OCI-LY1 (cell line): Measurements from ENCODE around the gene HSPB9.

Source experiments
- H2AFZ ChIP-seq: fragments of 200-600 bp; sonication (generic), shearing (Covaris generic); 2 replicates; pipeline ENCODE4 v1.6.0; 2014; ENCODE audit warnings: antibody characterized with exemption, mild to moderate bottlenecking, low read length
- H3F3A ChIP-seq: fragments of 200-600 bp; sonication (generic), shearing (Covaris generic); 2 replicates; pipeline ENCODE4 v1.6.0; 2014; ENCODE audit warnings: mild to moderate bottlenecking, antibody characterized with exemption, low read length, moderate library complexity; ENCODE audit not compliant: insufficient read depth
- H3K27ac ChIP-seq: fragments of 200-600 bp; sonication (generic); 2 replicates; pipeline ENCODE4 v1.5.1; 2014; ENCODE audit warnings: low read length, mixed run types, mild to moderate bottlenecking, low read depth; ENCODE audit not compliant: poor library complexity, severe bottlenecking
- H3K27me3 ChIP-seq: fragments of 200-600 bp; sonication (generic); 2 replicates; pipeline ENCODE4 v1.6.0; 2014; ENCODE audit warnings: antibody characterized with exemption, mild to moderate bottlenecking, low read length, moderate library complexity; ENCODE audit not compliant: insufficient read depth
- H3K36me3 ChIP-seq: fragments of 200-600 bp; sonication (generic); 2 replicates; pipeline ENCODE4 v1.6.1; 2014; ENCODE audit warnings: mild to moderate bottlenecking, antibody characterized with exemption, low read length, moderate library complexity, mixed read lengths; ENCODE audit not compliant: insufficient read depth
- H3K4me1 ChIP-seq: fragments of 200-600 bp; sonication (generic); 2 replicates; pipeline ENCODE4 v1.5.1; 2014; ENCODE audit warnings: mild to moderate bottlenecking, low read length, moderate library complexity; ENCODE audit not compliant: insufficient read depth, severe bottlenecking
- H3K4me2 ChIP-seq: fragments of 200-600 bp; sonication (generic), shearing (Covaris generic); 2 replicates; pipeline ENCODE4 v1.6.1; 2014; ENCODE audit warnings: low read length
- H3K4me3 ChIP-seq: fragments of 200-600 bp; sonication (generic); 2 replicates; pipeline ENCODE4 v1.5.1; 2014; ENCODE audit warnings: low read length, low read depth, mild to moderate bottlenecking, mixed read lengths; ENCODE audit not compliant: poor library complexity, severe bottlenecking
- H3K79me2 ChIP-seq: fragments of 200-600 bp; shearing (Covaris generic); 2 replicates; pipeline ENCODE4 v1.6.1; 2016; ENCODE audit warnings: mixed run types, low read length, mixed read lengths; ENCODE audit not compliant: insufficient read depth
- H3K9ac ChIP-seq: fragments of 200-600 bp; sonication (generic), shearing (Covaris generic); 2 replicates; pipeline ENCODE4 v1.6.1; 2014; ENCODE audit warnings: mild to moderate bottlenecking, low read length, mixed read lengths
- H3K9me2 ChIP-seq: fragments of 200-600 bp; sonication (generic), shearing (Covaris generic); 2 replicates; pipeline ENCODE4 v1.6.1; 2014; ENCODE audit warnings: low read depth, mild to moderate bottlenecking, low read length, mixed read lengths
- H3K9me3 ChIP-seq: fragments of 200-600 bp; shearing (Covaris generic); 2 replicates; pipeline ENCODE4 v1.6.1; 2014; ENCODE audit warnings: low read length, mixed read lengths
- H4K20me1 ChIP-seq: fragments of 200-600 bp; sonication (generic), shearing (Covaris generic); 2 replicates; pipeline ENCODE4 v1.6.0; 2016; ENCODE audit warnings: mild to moderate bottlenecking, low read length; ENCODE audit not compliant: insufficient read depth
- EZH2 ChIP-seq: fragments of 200-600 bp; sonication (generic), shearing (Covaris generic); IDR thresholded peaks from 2 replicates; pipeline ENCODE4 v1.8.0; 2017; ENCODE audit warnings: borderline replicate concordance, mixed run types, mild to moderate bottlenecking, antibody characterized with exemption, low read length, moderate library complexity, mixed read lengths
- TF ChIP-seq, protein P1 (sequence below): fragments of 200-600 bp; sonication (generic), shearing (Covaris generic); IDR thresholded peaks from 2 replicates; pipeline ENCODE4 v1.5.1; 2017; ENCODE audit warnings: mild to moderate bottlenecking, antibody characterized with exemption, low read length, moderate library complexity, mixed read lengths

The HSPB9 gene

DNA sequence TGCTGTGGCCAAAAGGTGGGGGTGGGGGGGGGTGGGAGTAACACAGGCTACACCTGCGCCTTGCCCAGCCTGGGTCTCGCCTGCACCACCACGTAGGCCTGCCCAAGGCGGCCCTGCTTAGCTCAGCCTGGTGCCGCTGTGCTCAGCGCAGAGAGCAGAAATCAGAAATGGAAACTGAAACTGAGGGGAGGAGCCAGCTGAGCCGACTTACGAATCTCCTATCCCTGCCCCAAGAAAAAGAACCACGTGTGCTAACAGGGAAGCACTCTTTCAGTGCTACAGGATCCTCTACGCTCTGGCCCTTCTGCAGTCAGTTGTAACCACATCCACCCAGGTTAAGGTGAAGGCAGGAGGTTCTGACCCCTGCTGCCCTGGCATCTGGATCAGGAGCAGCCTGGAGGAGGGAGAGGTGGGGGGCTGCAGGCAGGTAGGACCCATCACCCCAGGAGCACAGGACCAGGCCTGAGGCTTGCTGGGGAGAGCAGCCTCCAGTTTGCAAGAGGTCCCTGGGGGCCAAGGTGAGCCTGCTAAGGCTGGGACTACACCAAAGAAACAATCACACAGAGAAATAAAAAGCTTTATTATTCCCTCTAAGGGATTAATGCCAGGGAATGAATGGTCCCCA, 9.9 kb upstream of the HSPB9 start, which contains the start of gene DHX58:
Gene DHX58, minus strand, starts transcription at position 163 of the 625 bp plus-strand sequence. CDS start 822 bp downstream, outside the sequence.
- no peak within 1 kb of the TSS for H2AFZ ChIP-seq
- H4K20me1 ChIP-seq, result no peaks in the 10 kb centered on the region
- no peaks in the 10 kb centered on the region for H3K9me2 ChIP-seq
- no peaks in the 10 kb centered on the region for H3K79me2 ChIP-seq
- H3K4me1 ChIP-seq, result peaks cover 63% of the 10 kb centered on the region
- H3F3A ChIP-seq, result no peaks in the 10 kb centered on the region
- no peak for TF ChIP-seq EZH2
- TF ChIP-seq, protein P1, sequence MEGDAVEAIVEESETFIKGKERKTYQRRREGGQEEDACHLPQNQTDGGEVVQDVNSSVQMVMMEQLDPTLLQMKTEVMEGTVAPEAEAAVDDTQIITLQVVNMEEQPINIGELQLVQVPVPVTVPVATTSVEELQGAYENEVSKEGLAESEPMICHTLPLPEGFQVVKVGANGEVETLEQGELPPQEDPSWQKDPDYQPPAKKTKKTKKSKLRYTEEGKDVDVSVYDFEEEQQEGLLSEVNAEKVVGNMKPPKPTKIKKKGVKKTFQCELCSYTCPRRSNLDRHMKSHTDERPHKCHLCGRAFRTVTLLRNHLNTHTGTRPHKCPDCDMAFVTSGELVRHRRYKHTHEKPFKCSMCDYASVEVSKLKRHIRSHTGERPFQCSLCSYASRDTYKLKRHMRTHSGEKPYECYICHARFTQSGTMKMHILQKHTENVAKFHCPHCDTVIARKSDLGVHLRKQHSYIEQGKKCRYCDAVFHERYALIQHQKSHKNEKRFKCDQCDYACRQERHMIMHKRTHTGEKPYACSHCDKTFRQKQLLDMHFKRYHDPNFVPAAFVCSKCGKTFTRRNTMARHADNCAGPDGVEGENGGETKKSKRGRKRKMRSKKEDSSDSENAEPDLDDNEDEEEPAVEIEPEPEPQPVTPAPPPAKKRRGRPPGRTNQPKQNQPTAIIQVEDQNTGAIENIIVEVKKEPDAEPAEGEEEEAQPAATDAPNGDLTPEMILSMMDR, result no peak
- peak within 1 kb of the TSS; percentile 69 for H3K4me3 ChIP-seq
- no peaks in the 10 kb centered on the region for H3K9me3 ChIP-seq
- H3K27ac ChIP-seq, result peak within 1 kb of the TSS; percentile 71
- peaks cover 27% of the 10 kb centered on the region; the same call in 1 of the 2 replicates for H3K36me3 ChIP-seq
- H3K4me2 ChIP-seq, result peak within 1 kb of the TSS; percentile 91
- H3K27me3 ChIP-seq, result no peaks in the 10 kb centered on the region
- H3K9ac ChIP-seq, result peak within 1 kb of the TSS; percentile 82

- no peaks in the 10 kb centered on the region for H4K20me1 ChIP-seq
- TF ChIP-seq EZH2, result no peak
- TF ChIP-seq, protein P1, result no peak
- peaks cover 55% of the 10 kb centered on the region for H3K4me1 ChIP-seq
- no peaks in the 10 kb centered on the region for H3K9me2 ChIP-seq
- no peak overlapping the region for H2AFZ ChIP-seq
- H3K4me2 ChIP-seq, result peak overlapping the region; percentile 91
- peak overlapping the region; percentile 69 for H3K4me3 ChIP-seq
- peak overlapping the region; percentile 71 for H3K27ac ChIP-seq
- H3K9ac ChIP-seq, result peak overlapping the region; percentile 82; the same call in 1 of the 2 replicates
- H3K9me3 ChIP-seq, result no peaks in the 10 kb centered on the region
- H3K79me2 ChIP-seq, result no peaks in the 10 kb centered on the region
- no peaks in the 10 kb centered on the region for H3F3A ChIP-seq
- H3K36me3 ChIP-seq, result peaks cover 35% of the 10 kb centered on the region; the same call in 1 of the 2 replicates
- no peaks in the 10 kb centered on the region for H3K27me3 ChIP-seq
These were observed 9.1 kb upstream of the HSPB9 start for GRCh38 chr17:42113293-42114069.

GRCh38 chr17:42114118-42114517, 8.5 kb upstream of the HSPB9 start:
- Histone ChIP-seq H3K9me3 (no peaks in the 10 kb centered on the region), H3K9ac (no peak overlapping the region), H3K4me1 (peaks cover 56% of the 10 kb centered on the region), H3K79me2 (no peaks in the 10 kb centered on the region), H3K4me3 (no peak overlapping the region), H3K27ac (no peak overlapping the region), H3K4me2 (no peak overlapping the region), H2AFZ (no peak overlapping the region), H3K27me3 (no peaks in the 10 kb centered on the region), H3F3A (no peaks in the 10 kb centered on the region), H4K20me1 (no peaks in the 10 kb centered on the region), H3K9me2 (no peaks in the 10 kb centered on the region), H3K36me3 (peaks cover 36% of the 10 kb centered on the region; the same call in 1 of the 2 replicates)
- TF ChIP-seq EZH2, result no peak
